ENCODE data around the gene SIAH1. TPM values are rescaled to one million over a fixed set of nuclear protein-coding genes. Genes with fewer than 3 reads are reported as not detected.

The SIAH1 gene
- total RNA-seq, 1 experiment from 2014 or later, result 22.7 TPM

DNA sequence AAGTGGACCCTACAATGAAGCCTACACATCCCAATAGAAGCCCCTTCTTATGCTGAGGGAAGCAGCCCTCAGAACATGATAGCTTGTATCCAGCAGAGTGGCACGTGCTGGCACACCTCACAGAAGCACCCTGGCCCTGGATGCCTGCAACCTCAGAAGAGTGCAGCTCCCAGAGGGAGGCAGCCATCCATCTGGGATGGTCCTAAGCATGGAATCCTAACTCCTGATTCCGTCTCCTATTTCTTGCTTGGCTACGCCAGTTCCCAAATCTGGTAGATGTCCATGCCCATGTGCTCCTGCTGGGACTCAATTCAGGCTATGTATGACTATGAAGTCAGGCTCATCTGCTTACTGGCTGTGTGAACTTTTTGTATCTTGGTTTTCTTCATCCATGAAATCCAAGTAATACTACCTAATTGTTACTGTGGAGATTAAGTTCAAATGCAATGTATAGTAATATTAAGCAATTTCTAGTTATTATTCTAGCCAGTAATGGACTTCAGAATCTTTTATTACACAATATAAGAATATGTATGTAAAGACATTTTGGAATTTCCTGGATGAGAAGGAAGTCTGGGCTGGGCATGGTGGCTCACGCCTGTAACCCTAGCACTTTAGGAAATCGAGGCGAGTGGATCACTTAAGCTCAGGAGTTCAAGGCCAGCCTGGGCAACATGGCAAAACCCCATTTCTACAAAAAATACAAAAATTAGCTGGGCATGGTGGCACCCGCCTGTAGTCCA, 32.4 kb downstream of the SIAH1 start:
- POLR2A ChIA-PET, result no interaction called here

More for the DNA sequence above, 32.4 kb downstream of the SIAH1 start:
- H4K20me1 ChIP-seq (ENCODE audit: insufficient read depth), result peaks cover 6% of the 10 kb centered on the region; the same call in 1 of the 2 replicates
- no peak for ATAC-seq
- no TSS peak for BruUV-seq (replicated peaks)
- no peak overlapping the region for H3K4me2 ChIP-seq (ENCODE audit: low read length)
- H3K9me2 ChIP-seq (ENCODE audit: insufficient read depth), result no peaks in the 10 kb centered on the region
- peaks cover 11 to 15% of the 10 kb centered on the region in 2 experiments; a peak in 3 of 4 replicates for H3K36me3 ChIP-seq (ENCODE audit: control insufficient read depth in 1 of 2, insufficient read depth in 2 of 2, low read length in 2 of 2)
- RAD21 ChIA-PET (ENCODE audit: low non-redundant PET in 1 of 2, low total read pairs in 2 of 2, uncharacterized antibody in 2 of 2, unreplicated experiment in 2 of 2), result interaction anchor here (0.6 to 1.7 kb wide), 3 partner anchors 125 to 271 kb away, joined by 3 to 6 read pairs (median 5); no protein-coding TSS in a partner anchor
- no peak overlapping the region for H3K4me3 ChIP-seq (replicated peaks in 1 of 2; ENCODE audit: low read depth in 1 of 2, low read length in 2 of 2)
- DNase-seq (ENCODE audit: low read depth, low spot score), result no peak
- H3K27ac ChIP-seq (ENCODE audit: low read depth, low read length), result no peak overlapping the region
- H3K27me3 ChIP-seq (ENCODE audit: insufficient read depth, low read length), result no peaks in the 10 kb centered on the region
- no peak overlapping the region for H3K9ac ChIP-seq (ENCODE audit: low read length)
- H3K79me2 ChIP-seq (ENCODE audit: insufficient read depth, low read length), result peaks cover 26% of the 10 kb centered on the region
- intact Hi-C loops (cut with micrococcal nuclease), result loop anchor here (1.0 kb wide), 3 partner anchors 173 to 270 kb away; no protein-coding TSS in a partner anchor
- H3K9me3 ChIP-seq (ENCODE audit: control insufficient read depth in 1 of 2, insufficient read depth in 1 of 2, low read depth in 1 of 2, low read length in 2 of 2), result no peaks in the 10 kb centered on the region
- no peaks in the 10 kb centered on the region; a peak in 1 of 4 replicates for H3K4me1 ChIP-seq (ENCODE audit: control insufficient read depth in 1 of 2, insufficient read depth in 2 of 2, low read length in 2 of 2)
- CTCF ChIA-PET, result interaction anchor here (1.4 to 5.4 kb wide), 4 partner anchors 13 to 270 kb away, joined by 3 to 35 read pairs (median 14); no protein-coding TSS in a partner anchor
- no peak overlapping the region for H2AFZ ChIP-seq (ENCODE audit: low read depth, low read length, poor library complexity, severe bottlenecking)
- no peak for TF ChIP-seq POLR2AphosphoS5 (IDR thresholded peaks at IDR 0.05; ENCODE audit: low read depth, low read length)
- no peak for TF ChIP-seq FOSL1 (IDR thresholded peaks at IDR 0.05; ENCODE audit: low read depth)
- TF ChIP-seq, protein P1, sequence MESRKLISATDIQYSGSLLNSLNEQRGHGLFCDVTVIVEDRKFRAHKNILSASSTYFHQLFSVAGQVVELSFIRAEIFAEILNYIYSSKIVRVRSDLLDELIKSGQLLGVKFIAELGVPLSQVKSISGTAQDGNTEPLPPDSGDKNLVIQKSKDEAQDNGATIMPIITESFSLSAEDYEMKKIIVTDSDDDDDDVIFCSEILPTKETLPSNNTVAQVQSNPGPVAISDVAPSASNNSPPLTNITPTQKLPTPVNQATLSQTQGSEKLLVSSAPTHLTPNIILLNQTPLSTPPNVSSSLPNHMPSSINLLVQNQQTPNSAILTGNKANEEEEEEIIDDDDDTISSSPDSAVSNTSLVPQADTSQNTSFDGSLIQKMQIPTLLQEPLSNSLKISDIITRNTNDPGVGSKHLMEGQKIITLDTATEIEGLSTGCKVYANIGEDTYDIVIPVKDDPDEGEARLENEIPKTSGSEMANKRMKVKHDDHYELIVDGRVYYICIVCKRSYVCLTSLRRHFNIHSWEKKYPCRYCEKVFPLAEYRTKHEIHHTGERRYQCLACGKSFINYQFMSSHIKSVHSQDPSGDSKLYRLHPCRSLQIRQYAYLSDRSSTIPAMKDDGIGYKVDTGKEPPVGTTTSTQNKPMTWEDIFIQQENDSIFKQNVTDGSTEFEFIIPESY (IDR thresholded peaks at IDR 0.05; ENCODE audit: extremely low read depth, insufficient replicate concordance, low read length), result no peak
- TF ChIP-seq CEBPB (IDR thresholded peaks at IDR 0.05; ENCODE audit: low read depth), result no peak
- no peak for TF ChIP-seq EZH2 (IDR thresholded peaks at IDR 0.05)
- TF ChIP-seq, protein P2, sequence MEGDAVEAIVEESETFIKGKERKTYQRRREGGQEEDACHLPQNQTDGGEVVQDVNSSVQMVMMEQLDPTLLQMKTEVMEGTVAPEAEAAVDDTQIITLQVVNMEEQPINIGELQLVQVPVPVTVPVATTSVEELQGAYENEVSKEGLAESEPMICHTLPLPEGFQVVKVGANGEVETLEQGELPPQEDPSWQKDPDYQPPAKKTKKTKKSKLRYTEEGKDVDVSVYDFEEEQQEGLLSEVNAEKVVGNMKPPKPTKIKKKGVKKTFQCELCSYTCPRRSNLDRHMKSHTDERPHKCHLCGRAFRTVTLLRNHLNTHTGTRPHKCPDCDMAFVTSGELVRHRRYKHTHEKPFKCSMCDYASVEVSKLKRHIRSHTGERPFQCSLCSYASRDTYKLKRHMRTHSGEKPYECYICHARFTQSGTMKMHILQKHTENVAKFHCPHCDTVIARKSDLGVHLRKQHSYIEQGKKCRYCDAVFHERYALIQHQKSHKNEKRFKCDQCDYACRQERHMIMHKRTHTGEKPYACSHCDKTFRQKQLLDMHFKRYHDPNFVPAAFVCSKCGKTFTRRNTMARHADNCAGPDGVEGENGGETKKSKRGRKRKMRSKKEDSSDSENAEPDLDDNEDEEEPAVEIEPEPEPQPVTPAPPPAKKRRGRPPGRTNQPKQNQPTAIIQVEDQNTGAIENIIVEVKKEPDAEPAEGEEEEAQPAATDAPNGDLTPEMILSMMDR (IDR thresholded peaks at IDR 0.05 in 2 of 3, conservative IDR thresholded peaks at IDR 0.05 in 1 of 3; ENCODE audit: borderline replicate concordance in 1 of 3, insufficient read depth in 1 of 3, low read depth in 2 of 3, low read length in 2 of 3), result no peak
- TF ChIP-seq ZNF274 (IDR thresholded peaks at IDR 0.05; ENCODE audit: low read depth, low read length), result no peak
- TF ChIP-seq TCF7L2 (IDR thresholded peaks at IDR 0.05; ENCODE audit: borderline replicate concordance, extremely low read depth, insufficient read depth, insufficient read length), result no peak
- TF ChIP-seq, protein P3, sequence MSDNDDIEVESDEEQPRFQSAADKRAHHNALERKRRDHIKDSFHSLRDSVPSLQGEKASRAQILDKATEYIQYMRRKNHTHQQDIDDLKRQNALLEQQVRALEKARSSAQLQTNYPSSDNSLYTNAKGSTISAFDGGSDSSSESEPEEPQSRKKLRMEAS (IDR thresholded peaks at IDR 0.05), result no peak
